Measurements from ENCODE around the gene IFNAR1.

Gene IFNAR1

GRCh38 chr21:33383056-33383888 is 58.5 kb downstream of the IFNAR1 start:
- TF ChIP-seq TAF1 (IDR thresholded peaks at IDR 0.05; ENCODE audit: borderline replicate concordance, insufficient read depth, low read length) (0 out of 2 replicates have a peak, but pooled peaks have one; percentile 20), REST (IDR thresholded peaks at IDR 0.05; ENCODE audit: insufficient read depth in 1 of 2, low read depth in 2 of 2, low read length in 2 of 2) (no peak), SIN3A (IDR thresholded peaks at IDR 0.05; ENCODE audit: borderline replicate concordance, insufficient read depth, low read length) (peak; percentile 55; the same call in 1 of the 2 replicates), FOXP2 (optimal IDR thresholded peaks at IDR 0.05; ENCODE audit: borderline replicate concordance, extremely low read depth, extremely low read length, insufficient read depth) (peak; percentile 93), POLR2AphosphoS5 (IDR thresholded peaks at IDR 0.05; ENCODE audit: low read depth, low read length) (no peak)

GRCh38 chr21:33384841-33385331 is 60.1 kb downstream of the IFNAR1 start:
- TF ChIP-seq SIN3A (IDR thresholded peaks at IDR 0.05; ENCODE audit: borderline replicate concordance, insufficient read depth, low read length) = no peak
- no peak for TF ChIP-seq TAF1 (IDR thresholded peaks at IDR 0.05; ENCODE audit: borderline replicate concordance, insufficient read depth, low read length)
- TF ChIP-seq REST (IDR thresholded peaks at IDR 0.05; ENCODE audit: insufficient read depth in 1 of 2, low read depth in 2 of 2, low read length in 2 of 2) = no peak
- no peak for TF ChIP-seq FOXP2 (optimal IDR thresholded peaks at IDR 0.05; ENCODE audit: borderline replicate concordance, extremely low read depth, extremely low read length, insufficient read depth)
- no peak for TF ChIP-seq POLR2AphosphoS5 (IDR thresholded peaks at IDR 0.05; ENCODE audit: low read depth, low read length)

DNA sequence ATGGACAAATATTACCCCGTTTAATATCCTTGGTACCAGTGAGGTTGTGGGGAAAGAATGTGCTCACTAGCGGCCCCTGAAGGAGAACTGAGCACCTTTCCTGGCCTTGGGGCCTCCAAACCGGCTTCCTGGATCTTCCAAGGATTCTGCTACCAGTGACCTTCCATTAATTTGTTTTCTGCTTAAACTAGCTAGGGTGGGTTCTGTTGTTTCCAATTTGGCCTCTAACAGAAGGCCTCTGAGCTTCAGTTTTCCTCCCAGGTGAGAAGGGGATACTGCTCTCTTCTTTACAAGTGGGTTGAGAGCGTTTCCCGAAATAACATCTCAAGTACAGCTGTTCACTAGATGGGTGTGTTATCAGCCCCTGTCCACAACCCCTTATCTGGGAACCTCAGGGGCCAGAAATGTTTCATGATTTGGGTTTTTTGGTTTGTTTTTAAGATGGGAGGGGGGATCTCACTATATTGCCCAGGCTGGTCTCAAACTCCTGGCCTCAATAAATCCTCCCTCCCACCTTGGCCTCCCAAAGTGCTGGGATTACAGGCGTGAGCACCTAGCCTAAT is 61.5 kb downstream of the IFNAR1 start:
- no peak for TF ChIP-seq FOXP2 (optimal IDR thresholded peaks at IDR 0.05; ENCODE audit: borderline replicate concordance, extremely low read depth, extremely low read length, insufficient read depth)
- no peak for TF ChIP-seq REST (IDR thresholded peaks at IDR 0.05; ENCODE audit: insufficient read depth in 1 of 2, low read depth in 2 of 2, low read length in 2 of 2)
- TF ChIP-seq SIN3A (IDR thresholded peaks at IDR 0.05; ENCODE audit: borderline replicate concordance, insufficient read depth, low read length) = no peak
- TF ChIP-seq TAF1 (IDR thresholded peaks at IDR 0.05; ENCODE audit: borderline replicate concordance, insufficient read depth, low read length) = no peak
- no peak for TF ChIP-seq POLR2AphosphoS5 (IDR thresholded peaks at IDR 0.05; ENCODE audit: low read depth, low read length)

DNA sequence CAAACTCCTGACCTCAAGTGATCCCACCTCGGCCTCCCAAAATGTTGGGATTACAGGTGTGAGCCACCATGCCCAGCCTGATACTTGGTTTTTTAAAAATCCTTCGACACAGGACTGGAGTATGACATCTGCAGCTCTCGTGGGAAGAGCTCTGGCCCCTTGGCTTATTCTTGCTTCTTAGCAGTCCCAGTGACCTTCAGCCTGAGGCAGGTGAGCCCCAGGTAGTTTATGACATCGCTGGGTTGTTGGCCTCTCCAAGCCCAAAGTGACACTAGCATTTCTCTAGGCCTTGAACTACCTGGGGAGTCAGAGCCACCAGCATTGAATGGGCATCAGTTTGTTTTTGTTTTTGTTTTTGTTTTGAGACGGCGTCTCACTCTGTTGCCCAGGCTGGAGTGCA is 62.5 kb downstream of the IFNAR1 start:
- TF ChIP-seq REST (IDR thresholded peaks at IDR 0.05; ENCODE audit: insufficient read depth in 1 of 2, low read depth in 2 of 2, low read length in 2 of 2) (no peak), SIN3A (IDR thresholded peaks at IDR 0.05; ENCODE audit: borderline replicate concordance, insufficient read depth, low read length) (no peak), TAF1 (IDR thresholded peaks at IDR 0.05; ENCODE audit: borderline replicate concordance, insufficient read depth, low read length) (no peak), POLR2AphosphoS5 (IDR thresholded peaks at IDR 0.05; ENCODE audit: low read depth, low read length) (no peak), FOXP2 (optimal IDR thresholded peaks at IDR 0.05; ENCODE audit: borderline replicate concordance, extremely low read depth, extremely low read length, insufficient read depth) (no peak)
